Epithelial cell of esophagus (primary cell): ENCODE data around the gene GDF15.
A peak's percentile ranks its signal among the peaks of the same experiment; 100 is the strongest.
"Not testable (repeated sequence)": the region's sequence is repeated elsewhere in the genome, so short reads cannot be mapped to it uniquely, and the experiment has no call there.

Source experiments
- DNase-seq: peaks from one replicate; pipeline ENCODE4 v3.0.0; 2010; ENCODE audit warnings: low read depth
- H3K4me3 ChIP-seq: 2 replicates; pipeline ENCODE4 v1.5.1; 2011; ENCODE audit warnings: mild to moderate bottlenecking, low read length, control low read depth
- TF ChIP-seq, protein P1 (sequence below): IDR thresholded peaks from 2 replicates; pipeline ENCODE4 v1.5.1; 2011; ENCODE audit warnings: low read depth, mild to moderate bottlenecking, low read length, control low read depth, inconsistent platforms; ENCODE audit not compliant: insufficient read depth; ENCODE audit errors: missing control alignments

The GDF15 gene

GRCh38 chr19:18396471-18397241 is 10.7 kb downstream of the GDF15 start:
- no peak for DNase-seq
- TF ChIP-seq, protein P1, sequence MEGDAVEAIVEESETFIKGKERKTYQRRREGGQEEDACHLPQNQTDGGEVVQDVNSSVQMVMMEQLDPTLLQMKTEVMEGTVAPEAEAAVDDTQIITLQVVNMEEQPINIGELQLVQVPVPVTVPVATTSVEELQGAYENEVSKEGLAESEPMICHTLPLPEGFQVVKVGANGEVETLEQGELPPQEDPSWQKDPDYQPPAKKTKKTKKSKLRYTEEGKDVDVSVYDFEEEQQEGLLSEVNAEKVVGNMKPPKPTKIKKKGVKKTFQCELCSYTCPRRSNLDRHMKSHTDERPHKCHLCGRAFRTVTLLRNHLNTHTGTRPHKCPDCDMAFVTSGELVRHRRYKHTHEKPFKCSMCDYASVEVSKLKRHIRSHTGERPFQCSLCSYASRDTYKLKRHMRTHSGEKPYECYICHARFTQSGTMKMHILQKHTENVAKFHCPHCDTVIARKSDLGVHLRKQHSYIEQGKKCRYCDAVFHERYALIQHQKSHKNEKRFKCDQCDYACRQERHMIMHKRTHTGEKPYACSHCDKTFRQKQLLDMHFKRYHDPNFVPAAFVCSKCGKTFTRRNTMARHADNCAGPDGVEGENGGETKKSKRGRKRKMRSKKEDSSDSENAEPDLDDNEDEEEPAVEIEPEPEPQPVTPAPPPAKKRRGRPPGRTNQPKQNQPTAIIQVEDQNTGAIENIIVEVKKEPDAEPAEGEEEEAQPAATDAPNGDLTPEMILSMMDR, result no peak
- H3K4me3 ChIP-seq, result no peak overlapping the region

GRCh38 chr19:18397242-18398202 is 11.6 kb downstream of the GDF15 start, which contains the start of gene LRRC25:
Gene LRRC25, minus strand, starts transcription at chr19:18397622. Its CDS starts 659 bp downstream, at chr19:18396963.
- no peak within 1 kb of the TSS for H3K4me3 ChIP-seq

DNA sequence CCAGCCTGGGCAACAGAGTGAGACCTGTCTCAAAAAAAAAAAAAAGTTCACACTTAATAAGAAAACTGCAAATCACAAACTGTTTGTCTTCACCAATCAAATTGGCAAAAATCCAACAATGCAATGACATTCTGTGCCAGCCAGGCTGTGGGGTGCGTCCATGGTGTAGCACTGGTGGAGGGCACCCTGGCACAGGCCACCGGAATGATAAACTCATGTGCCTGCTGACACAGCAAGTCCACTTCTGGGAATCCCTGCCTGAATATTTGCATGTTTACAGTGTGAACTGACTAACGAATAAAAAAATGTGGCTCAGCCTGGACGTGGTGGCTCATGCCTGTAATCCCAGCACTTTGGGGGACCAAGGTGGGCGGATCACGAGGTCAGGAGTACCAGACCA is 13.1 kb downstream of the GDF15 start:
- DNase-seq, result peak; percentile 81
- H3K4me3 ChIP-seq, result no peak overlapping the region
- TF ChIP-seq, protein P1, result no peak

More at GRCh38 chr19:18397242-18398202, 11.6 kb downstream of the GDF15 start, which contains the start of gene LRRC25:
- TF ChIP-seq, protein P1, result no peak
- no peak for DNase-seq

GRCh38 chr19:18401580-18402112 is 15.7 kb downstream of the GDF15 start:
- TF ChIP-seq, protein P1, result peak; percentile 74
- DNase-seq, result peak; percentile 86

DNA sequence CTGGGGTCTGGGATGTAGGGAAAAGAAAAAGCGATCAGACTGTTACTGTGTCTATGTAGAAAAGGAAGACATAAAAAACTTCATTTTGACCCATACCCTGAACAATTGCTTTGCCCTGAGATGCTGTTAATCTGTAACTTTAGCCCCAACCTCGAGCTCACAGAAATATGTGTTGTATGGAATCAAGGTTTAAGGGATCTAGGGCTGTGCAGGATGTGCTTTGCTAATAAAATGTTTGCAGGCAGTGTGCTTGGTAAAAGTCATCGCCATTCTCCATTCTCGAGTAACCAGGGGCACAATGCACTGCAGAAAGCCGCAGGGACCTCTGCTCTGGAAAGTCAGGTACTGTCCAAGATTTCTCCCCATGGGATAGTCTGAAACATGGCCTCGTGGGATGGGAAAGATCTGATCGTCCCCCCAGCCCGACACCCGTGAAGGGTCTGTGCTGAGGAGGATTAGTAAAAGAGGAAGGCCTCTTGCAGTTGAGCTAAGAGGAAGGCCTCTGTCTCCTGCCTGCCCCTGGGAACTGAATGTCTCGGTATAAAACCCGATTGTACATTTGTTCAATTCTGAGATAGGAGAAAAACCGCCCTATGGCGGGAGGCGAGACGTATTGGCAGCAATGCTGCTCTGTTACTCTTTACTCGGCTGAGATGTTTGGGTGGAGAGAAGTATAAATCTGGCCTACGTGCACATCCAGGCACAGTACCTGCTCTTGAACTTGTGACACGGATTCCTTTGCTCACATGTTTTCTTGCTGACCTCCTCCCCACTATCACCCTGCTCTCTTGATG is 16.7 kb downstream of the GDF15 start:
- H3K4me3 ChIP-seq, DNase-seq: not testable (repeated sequence)

More at GRCh38 chr19:18401580-18402112, 15.7 kb downstream of the GDF15 start:
- no peak overlapping the region for H3K4me3 ChIP-seq

GRCh38 chr19:18405754-18406153 is 19.8 kb downstream of the GDF15 start:
- not testable (repeated sequence) for DNase-seq

GRCh38 chr19:18406749-18407148 is 20.8 kb downstream of the GDF15 start:
- no peak for DNase-seq
- H3K4me3 ChIP-seq, result no peak overlapping the region
- TF ChIP-seq, protein P1, result no peak

More at GRCh38 chr19:18405754-18406153, 19.8 kb downstream of the GDF15 start:
- not testable (repeated sequence) for H3K4me3 ChIP-seq
